Loucy (cell line): Measurements from ENCODE around the gene NRIP1.

Source experiments
- H2AFZ ChIP-seq: fragments of 200-600 bp; sonication (generic); 2 replicates; pipeline ENCODE4 v1.6.0; 2016; ENCODE audit warnings: antibody characterized with exemption, mild to moderate bottlenecking, low read length, moderate library complexity
- H3F3A ChIP-seq: fragments of 200-600 bp; 2 replicates; pipeline ENCODE4 v1.6.0; 2016; ENCODE audit warnings: antibody characterized with exemption, low read depth, mild to moderate bottlenecking
- H3K27me3 ChIP-seq: fragments of 200-600 bp; sonication (generic); 2 replicates; pipeline ENCODE4 v1.6.1; 2014; ENCODE audit warnings: low read length, mild to moderate bottlenecking; ENCODE audit not compliant: insufficient read depth, poor library complexity, severe bottlenecking
- H3K36me3 ChIP-seq: fragments of 200-600 bp; sonication (generic); 2 replicates; pipeline ENCODE4 v1.6.1; 2016; ENCODE audit warnings: low read length; ENCODE audit not compliant: insufficient read depth
- H3K4me1 ChIP-seq: fragments of 200-600 bp; sonication (generic); 2 replicates; pipeline ENCODE4 v1.5.1; 2014; ENCODE audit warnings: low read length, mild to moderate bottlenecking; ENCODE audit not compliant: insufficient read depth, poor library complexity, severe bottlenecking
- H3K4me2 ChIP-seq: fragments of 200-600 bp; sonication (generic); 2 replicates; pipeline ENCODE4 v1.6.0; 2014; ENCODE audit warnings: antibody characterized with exemption, low read length, low read depth, mild to moderate bottlenecking; ENCODE audit not compliant: poor library complexity, severe bottlenecking
- H3K4me3 ChIP-seq: fragments of 200-600 bp; sonication (generic); 2 replicates; pipeline ENCODE4 v1.5.1; 2014; ENCODE audit warnings: low read length, mild to moderate bottlenecking, mixed read lengths; ENCODE audit not compliant: poor library complexity, severe bottlenecking
- H3K79me2 ChIP-seq: fragments of 200-600 bp; sonication (generic); 2 replicates; pipeline ENCODE4 v1.6.1; 2014; ENCODE audit warnings: low read length; ENCODE audit not compliant: insufficient read depth
- H3K9ac ChIP-seq: fragments of 200-600 bp; sonication (generic); 2 replicates; pipeline ENCODE4 v1.6.0; 2014; ENCODE audit warnings: mild to moderate bottlenecking, low read depth, low read length, moderate library complexity; ENCODE audit not compliant: poor library complexity, severe bottlenecking
- H3K9me2 ChIP-seq: fragments of 200-600 bp; sonication (generic); replicated peaks from 2 replicates; pipeline ENCODE4 v1.6.1; 2016; ENCODE audit warnings: low read depth, low read length, mixed read lengths
- H3K9me3 ChIP-seq: fragments of 200-600 bp; sonication (generic); 2 replicates; pipeline ENCODE4 v1.6.1; 2014; ENCODE audit warnings: mild to moderate bottlenecking, antibody characterized with exemption, low read length, low read depth; ENCODE audit not compliant: insufficient read depth
- H4K20me1 ChIP-seq: fragments of 200-600 bp; sonication (generic); 2 replicates; pipeline ENCODE4 v1.6.0; 2014; ENCODE audit warnings: antibody characterized with exemption, low read length, mild to moderate bottlenecking; ENCODE audit not compliant: insufficient read depth, poor library complexity, severe bottlenecking
- EZH2phosphoT487 ChIP-seq: fragments of 200-600 bp; IDR thresholded peaks from 2 replicates; pipeline ENCODE4 v1.6.1; 2018; ENCODE audit warnings: antibody characterized with exemption, mild to moderate bottlenecking, moderate library complexity, borderline replicate concordance
- TF ChIP-seq, protein P1 (sequence below): fragments of 200-600 bp; sonication (generic); conservative IDR thresholded peaks from 2 replicates; pipeline ENCODE4 v1.5.1; 2014; ENCODE audit warnings: mild to moderate bottlenecking, antibody characterized with exemption, low read length

NRIP1 gene

DNA sequence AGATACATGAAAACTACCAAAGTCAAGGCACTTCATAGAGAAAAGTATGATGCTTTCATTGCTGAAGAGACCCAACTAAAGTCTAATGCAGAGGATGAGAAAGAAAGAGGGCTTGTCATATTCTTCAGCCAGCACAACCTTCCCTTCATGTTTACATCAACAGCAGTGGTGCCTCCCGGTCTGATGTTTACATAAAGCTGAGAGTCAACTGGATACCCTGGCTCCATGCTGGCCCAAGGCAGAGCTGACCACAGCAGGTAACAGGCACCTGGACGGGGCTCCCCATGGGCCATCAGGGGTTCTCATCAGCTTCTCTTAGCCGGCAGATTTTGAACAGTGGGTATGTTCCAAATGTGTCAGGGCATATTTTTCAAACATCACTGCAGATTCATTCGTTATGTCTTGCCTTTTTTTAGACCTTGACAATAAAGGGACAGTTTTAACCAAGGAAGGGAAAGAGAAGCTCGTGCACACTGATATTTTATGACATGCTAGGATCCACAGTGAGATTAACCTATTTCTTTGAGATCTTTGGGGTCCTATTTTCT is 117.1 kb downstream of the NRIP1 start:
- H3K36me3 ChIP-seq, result no peaks in the 10 kb centered on the region
- no peak overlapping the region for H3K9ac ChIP-seq
- H3K4me3 ChIP-seq, result no peak overlapping the region
- H2AFZ ChIP-seq, result no peak overlapping the region
- no peaks in the 10 kb centered on the region for H3K9me2 ChIP-seq
- no peaks in the 10 kb centered on the region for H3K27me3 ChIP-seq
- no peaks in the 10 kb centered on the region for H3K4me1 ChIP-seq
- no peaks in the 10 kb centered on the region; the same call in 1 of the 2 replicates for H3K9me3 ChIP-seq
- no peak overlapping the region for H3K4me2 ChIP-seq
- no peak for TF ChIP-seq EZH2phosphoT487
- TF ChIP-seq, protein P1, sequence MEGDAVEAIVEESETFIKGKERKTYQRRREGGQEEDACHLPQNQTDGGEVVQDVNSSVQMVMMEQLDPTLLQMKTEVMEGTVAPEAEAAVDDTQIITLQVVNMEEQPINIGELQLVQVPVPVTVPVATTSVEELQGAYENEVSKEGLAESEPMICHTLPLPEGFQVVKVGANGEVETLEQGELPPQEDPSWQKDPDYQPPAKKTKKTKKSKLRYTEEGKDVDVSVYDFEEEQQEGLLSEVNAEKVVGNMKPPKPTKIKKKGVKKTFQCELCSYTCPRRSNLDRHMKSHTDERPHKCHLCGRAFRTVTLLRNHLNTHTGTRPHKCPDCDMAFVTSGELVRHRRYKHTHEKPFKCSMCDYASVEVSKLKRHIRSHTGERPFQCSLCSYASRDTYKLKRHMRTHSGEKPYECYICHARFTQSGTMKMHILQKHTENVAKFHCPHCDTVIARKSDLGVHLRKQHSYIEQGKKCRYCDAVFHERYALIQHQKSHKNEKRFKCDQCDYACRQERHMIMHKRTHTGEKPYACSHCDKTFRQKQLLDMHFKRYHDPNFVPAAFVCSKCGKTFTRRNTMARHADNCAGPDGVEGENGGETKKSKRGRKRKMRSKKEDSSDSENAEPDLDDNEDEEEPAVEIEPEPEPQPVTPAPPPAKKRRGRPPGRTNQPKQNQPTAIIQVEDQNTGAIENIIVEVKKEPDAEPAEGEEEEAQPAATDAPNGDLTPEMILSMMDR, result no peak
- H4K20me1 ChIP-seq, result no peaks in the 10 kb centered on the region
- no peaks in the 10 kb centered on the region for H3F3A ChIP-seq
- H3K79me2 ChIP-seq, result no peaks in the 10 kb centered on the region

DNA sequence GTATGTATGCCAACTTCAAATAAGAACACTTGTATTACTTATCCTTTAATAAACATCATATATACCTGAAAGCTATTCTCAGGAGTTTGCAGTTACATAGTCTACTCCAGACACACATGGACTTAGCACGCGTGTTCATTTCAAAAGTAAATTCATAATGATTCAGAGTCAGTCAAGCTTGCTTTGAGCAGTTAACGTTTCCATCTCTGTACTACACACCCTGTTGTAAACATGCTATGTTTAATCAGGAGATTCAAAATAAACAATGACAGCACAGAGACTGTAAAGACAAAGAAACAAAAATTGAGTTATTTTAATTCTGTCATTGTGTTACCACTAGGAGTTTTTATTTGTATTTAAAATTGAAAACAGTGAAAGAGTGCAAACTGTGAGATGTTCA is 119.6 kb downstream of the NRIP1 start:
- no peaks in the 10 kb centered on the region for H3K4me1 ChIP-seq
- H3K9me3 ChIP-seq, result no peaks in the 10 kb centered on the region; the same call in 1 of the 2 replicates
- H3K79me2 ChIP-seq, result no peaks in the 10 kb centered on the region
- no peak overlapping the region for H3K4me2 ChIP-seq
- no peaks in the 10 kb centered on the region for H3K36me3 ChIP-seq
- H3K9me2 ChIP-seq, result no peaks in the 10 kb centered on the region
- no peak for TF ChIP-seq EZH2phosphoT487
- TF ChIP-seq, protein P1, result no peak
- no peak overlapping the region for H3K4me3 ChIP-seq
- H3K9ac ChIP-seq, result no peak overlapping the region
- H3F3A ChIP-seq, result no peaks in the 10 kb centered on the region
- no peak overlapping the region for H2AFZ ChIP-seq
- H4K20me1 ChIP-seq, result no peaks in the 10 kb centered on the region
- no peaks in the 10 kb centered on the region for H3K27me3 ChIP-seq

DNA sequence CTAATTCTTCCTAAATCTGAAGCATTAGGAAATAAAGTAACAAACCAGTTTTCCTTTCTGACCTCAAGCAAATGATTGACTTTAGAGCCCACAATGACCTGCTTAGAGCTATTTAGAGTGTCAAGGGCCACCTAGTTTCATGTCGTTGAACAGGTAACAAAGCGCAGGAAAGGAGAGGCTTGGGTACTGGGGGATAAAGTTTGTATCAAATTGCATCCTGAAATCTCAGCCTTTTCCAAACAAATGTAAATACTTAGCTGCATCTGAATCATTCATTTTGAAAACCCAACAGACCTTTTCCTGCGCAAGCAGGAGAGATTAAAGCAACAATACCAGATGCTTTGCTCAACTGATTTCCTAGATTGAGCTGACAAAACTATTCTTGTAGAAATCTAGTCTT is 121.2 kb downstream of the NRIP1 start:
- Histone ChIP-seq H3K79me2 (no peaks in the 10 kb centered on the region), H2AFZ (no peak overlapping the region), H3K9me3 (no peaks in the 10 kb centered on the region; the same call in 1 of the 2 replicates), H3K4me2 (no peak overlapping the region), H3K9ac (no peak overlapping the region), H3K36me3 (no peaks in the 10 kb centered on the region), H3F3A (no peaks in the 10 kb centered on the region), H3K9me2 (no peaks in the 10 kb centered on the region), H3K27me3 (no peaks in the 10 kb centered on the region), H3K4me3 (no peak overlapping the region), H3K4me1 (no peaks in the 10 kb centered on the region), H4K20me1 (no peaks in the 10 kb centered on the region)
- TF ChIP-seq, protein P1, result no peak
- TF ChIP-seq EZH2phosphoT487, result no peak
